ENCODE measurements around the gene PTPN9. TPM values are rescaled to one million over a fixed set of nuclear protein-coding genes. Genes with fewer than 3 reads are reported as not detected.

Gene PTPN9
- total and polyA plus RNA-seq, 2 of the 13 experiments (the other 11 are each of a cell fraction or from before 2014, with no cell fraction given): 16.6 to 19.9 TPM

- intact Hi-C loops (cut with micrococcal nuclease; ENCODE audit: unreplicated experiment) (no loop called here), in situ Hi-C loops (cut with HindIII; ENCODE audit: extremely low pct_ligation_motif_present, low pct_unique_long_range_greater_than_20kb) (no loop called here)
- Histone ChIP-seq H4K20me1 (ENCODE audit: insufficient read depth, low read length) (no peaks in the 10 kb centered on the region), H3K79me2 (ENCODE audit: insufficient read depth, low read length) (no peaks in the 10 kb centered on the region), H3K4me3 (replicated peaks in 1 of 3; ENCODE audit: insufficient read depth in 1 of 3, low read depth in 2 of 3, low read length in 3 of 3) (no peak overlapping the region), H3K27me3 (ENCODE audit: control insufficient read depth in 1 of 2, insufficient read depth in 2 of 2, low read length in 2 of 2) (no peaks in the 10 kb centered on the region), H3K9ac (ENCODE audit: insufficient read depth, low read depth, low read length) (no peak overlapping the region), H3K27ac (ENCODE audit: extremely low read length, insufficient read depth, low read length) (no peak overlapping the region), H3K4me1 (ENCODE audit: insufficient read depth, low read length) (no peaks in the 10 kb centered on the region), H2AFZ (ENCODE audit: low read length) (no peak overlapping the region), H3K36me3 (replicated peaks in 1 of 2; ENCODE audit: control insufficient read depth in 1 of 2, insufficient read depth in 2 of 2, low read length in 2 of 2) (peaks cover 6 to 29% of the 10 kb centered on the region in 2 experiments), H3K4me2 (ENCODE audit: low read depth, low read length) (no peak overlapping the region), H3K9me3 (ENCODE audit: low read length) (no peaks in the 10 kb centered on the region)
- TF ChIP-seq RERE (CRISPR knock-in tag; IDR thresholded peaks at IDR 0.05; ENCODE audit: low read depth): no peak
- TF ChIP-seq NFYC (CRISPR knock-in tag; IDR thresholded peaks at IDR 0.05): no peak
- TF ChIP-seq FOXP4 (CRISPR knock-in tag; IDR thresholded peaks at IDR 0.05): no peak
- TF ChIP-seq TEAD2 (CRISPR knock-in tag; IDR thresholded peaks at IDR 0.05): no peak
- no peak for TF ChIP-seq SMC3 (IDR thresholded peaks at IDR 0.05; ENCODE audit: low read length)
- no peak for TF ChIP-seq ADNP (CRISPR knock-in tag; IDR thresholded peaks at IDR 0.05)
- ChIA-PET POLR2A (no interaction called here), CTCF (ENCODE audit: low intra/inter-chr PET ratio, low total read pairs) (no interaction called here)
- BruUV-seq (replicated peaks): no TSS peak
- no peak for FAIRE-seq
- 84% methylated on average over 4 of the region's 4 CpGs for WGBS (ENCODE audit: low lambda C conversion rate)
- DNase-seq (ENCODE audit: low spot score): no peak
- ATAC-seq: no peak
Observed at GRCh38 chr15:75620058-75620820, 41.1 kb upstream of the PTPN9 start.

Data from HepG2 (cell line).